Liver (tissue), 9 donors: ENCODE results near the gene NKX6-1. TPM values are rescaled to one million over a fixed set of nuclear protein-coding genes. Genes with fewer than 3 reads are reported as not detected.

Source experiments
- DNase-seq: peaks from one replicate; pipeline ENCODE4 v3.0.0-alpha.2; 2017; ENCODE audit warnings: low spot score
- H3K27ac ChIP-seq, 2 donors: one replicate each; pipeline ENCODE4 v1.7.0; 2013; ENCODE audit warnings: inconsistent platforms in 2 of 2, low read length in 2 of 2, control low read depth in 1 of 2, low read depth in 1 of 2, mild to moderate bottlenecking in 1 of 2
- H3K27me3 ChIP-seq, 4 donors: one replicate each; pipeline versions ENCODE4 v1.6.1 to v1.7.0; 2013; ENCODE audit warnings: low read length in 3 of 4, inconsistent platforms in 1 of 4, mild to moderate bottlenecking in 1 of 4, moderate library complexity in 1 of 4; ENCODE audit not compliant: control insufficient read depth in 4 of 4, insufficient read depth in 4 of 4
- H3K36me3 ChIP-seq, 4 donors: one replicate each; pipeline versions ENCODE4 v1.6.1 to v1.7.0; 2013; ENCODE audit warnings: low read length in 3 of 4, mild to moderate bottlenecking in 3 of 4, low read depth in 1 of 4, moderate library complexity in 1 of 4; ENCODE audit not compliant: control insufficient read depth in 4 of 4, insufficient read depth in 3 of 4
- H3K4me1 ChIP-seq, 4 donors: one replicate each; pipeline versions ENCODE4 v1.6.1 to v1.7.0; 2013; ENCODE audit warnings: low read length in 3 of 4, mild to moderate bottlenecking in 3 of 4, moderate library complexity in 1 of 4; ENCODE audit not compliant: control insufficient read depth in 4 of 4, insufficient read depth in 4 of 4
- H3K4me3 ChIP-seq, 3 donors: one replicate each; pipeline versions ENCODE4 v1.6.1 to v1.7.0; 2013; ENCODE audit warnings: low read length in 3 of 3, control low read depth in 1 of 3, low read depth in 1 of 3, mild to moderate bottlenecking in 1 of 3
- H3K9ac ChIP-seq, 2 donors: one replicate each; pipeline ENCODE4 v1.7.0; 2013; ENCODE audit warnings: low read length in 2 of 2, mild to moderate bottlenecking in 2 of 2, moderate library complexity in 2 of 2, control low read depth in 1 of 2, low read depth in 1 of 2
- H3K9me3 ChIP-seq, 4 donors: one replicate each; pipeline versions ENCODE4 v1.6.1 to v1.7.0; 2013; ENCODE audit warnings: low read length in 3 of 4; ENCODE audit not compliant: control insufficient read depth in 4 of 4
- EGR1 ChIP-seq, 2 donors: IDR thresholded peaks; 2 replicates each; pipeline ENCODE4 v1.6.1; 2016 to 2018; ENCODE audit warnings: antibody characterized with exemption in 2 of 2, low read depth in 2 of 2
- FOXA1 ChIP-seq: IDR thresholded peaks from 2 replicates; pipeline ENCODE4 v1.6.1; 2016; ENCODE audit warnings: antibody characterized with exemption
- FOXA2 ChIP-seq: IDR thresholded peaks from 2 replicates; pipeline ENCODE4 v1.6.1; 2016; ENCODE audit warnings: antibody characterized with exemption
- GABPA ChIP-seq, 2 donors: IDR thresholded peaks in 1 of 2; conservative IDR thresholded peaks in 1 of 2; 2 replicates each; pipeline ENCODE4 v1.6.1; 2016; ENCODE audit warnings: antibody characterized with exemption in 2 of 2, mild to moderate bottlenecking in 1 of 2, moderate library complexity in 1 of 2
- HNF4A ChIP-seq, 2 donors: conservative IDR thresholded peaks; 2 replicates each; pipeline ENCODE4 v1.6.1; 2016; ENCODE audit warnings: antibody characterized with exemption in 2 of 2, mild to moderate bottlenecking in 2 of 2
- HNF4G ChIP-seq: IDR thresholded peaks from 2 replicates; pipeline ENCODE4 v1.6.1; 2016; ENCODE audit warnings: antibody characterized with exemption
- JUND ChIP-seq, 2 donors: IDR thresholded peaks; 2 replicates each; pipeline ENCODE4 v1.6.1; 2016; ENCODE audit warnings: antibody characterized with exemption in 2 of 2
- NR2F2 ChIP-seq: IDR thresholded peaks from 2 replicates; pipeline ENCODE4 v1.6.1; 2016; ENCODE audit warnings: antibody characterized with exemption
- RAD21 ChIP-seq, 2 donors: IDR thresholded peaks; 2 replicates each; pipeline ENCODE4 v1.6.1; 2016; ENCODE audit warnings: antibody characterized with exemption in 2 of 2, mild to moderate bottlenecking in 2 of 2
- RXRA ChIP-seq, 2 donors: IDR thresholded peaks; 2 replicates each; pipeline ENCODE4 v1.6.1; 2017 to 2018; ENCODE audit warnings: antibody characterized with exemption in 2 of 2, mild to moderate bottlenecking in 1 of 2
- SP1 ChIP-seq: IDR thresholded peaks from 2 replicates; pipeline ENCODE4 v1.6.1; 2018; ENCODE audit warnings: antibody characterized with exemption, mild to moderate bottlenecking
- TAF1 ChIP-seq: conservative IDR thresholded peaks from 2 replicates; pipeline ENCODE4 v1.6.1; 2016; ENCODE audit warnings: antibody characterized with exemption, mild to moderate bottlenecking
- YY1 ChIP-seq: IDR thresholded peaks from 2 replicates; pipeline ENCODE4 v1.6.1; 2016; ENCODE audit warnings: antibody characterized with exemption, mild to moderate bottlenecking
- WGBS: extraction: QIAGEN DNeasy Blood & Tissue Kit; methylation state at CpG from one replicate; pipeline ENCODE4 v1.1.7; 2013; 5-methylcytosine and 5-hydroxymethylcytosine counted together
- polyA plus RNA-seq, 2 donors: library from polyadenylated mRNA; stranded (reverse) in 1 of 2; unstranded in 1 of 2; fragments of 200-250 nt in 1 of 2; fragments of >200 nt in 1 of 2; fragmentation: Nextera tagmentation in 1 of 2; extraction: Ambion mirVana in 1 of 2; gene quantifications; one replicate each; pipeline versions ENCODE4 v1.2.1 to v1.2.3, GENCODE V29; 2013 to 2015
- total RNA-seq, 2 donors: library from RNA; depleted of rRNA; stranded (reverse); fragments of >200 nt; gene quantifications; one replicate each; pipeline ENCODE4 v1.2.3, GENCODE V29; 2014
- TF ChIP-seq, protein P1 (sequence below): IDR thresholded peaks from 2 replicates; pipeline ENCODE4 v1.6.1; 2016; ENCODE audit warnings: antibody characterized with exemption
- TF ChIP-seq, protein P2 (sequence below): IDR thresholded peaks from 2 replicates; pipeline ENCODE4 v1.6.1; 2016; ENCODE audit warnings: antibody characterized with exemption
- TF ChIP-seq, protein P3 (sequence below): IDR thresholded peaks from 2 replicates; pipeline ENCODE4 v1.6.1; 2016; ENCODE audit warnings: antibody characterized with exemption
- TF ChIP-seq, protein P4 (sequence below): IDR thresholded peaks from 2 replicates; pipeline ENCODE4 v1.6.1; 2016; ENCODE audit warnings: antibody characterized with exemption, mild to moderate bottlenecking
- TF ChIP-seq, protein P5 (sequence below): fragments of 150-350 bp; IDR thresholded peaks from 2 replicates; pipeline ENCODE4 v1.5.1; 2017; ENCODE audit warnings: improper control_type of control experiment, low read depth, low read length; ENCODE audit not compliant: missing input control
- donor health status: healthy.
- donor health status: healthy.
- donor health status: healthy.
- donor health status: healthy.
- donor health status: healthy.

The NKX6-1 gene
- total and polyA plus RNA-seq, 4 donors = 0.05 TPM; not detected in 3

DNA sequence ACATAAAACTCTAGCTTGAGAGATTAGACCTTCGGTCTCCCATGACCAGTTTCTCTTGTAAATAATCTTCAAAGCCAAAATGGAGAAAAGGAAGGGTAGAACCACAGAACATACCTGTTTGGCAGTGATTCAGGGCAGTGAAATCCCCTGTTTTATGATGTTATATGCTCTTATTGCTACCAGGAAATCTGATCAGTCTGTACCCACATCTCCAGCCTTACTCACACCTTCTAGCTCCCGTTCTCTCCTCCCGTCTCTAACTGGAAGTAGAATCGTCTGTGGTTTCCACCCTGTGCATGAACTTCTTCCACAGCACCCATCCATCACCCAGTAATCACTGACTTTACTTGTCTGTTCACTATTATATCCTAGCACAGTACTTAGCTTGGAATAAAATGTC, 42.9 kb downstream of the NKX6-1 start:
- Histone ChIP-seq H3K4me3 (no peak overlapping the region), H3K36me3 (no peaks in the 10 kb centered on the region), H3K27ac (no peak overlapping the region), H3K9ac (no peak overlapping the region), H3K9me3 (no peaks in the 10 kb centered on the region), H3K4me1 (no peaks in the 10 kb centered on the region), H3K27me3 (peaks cover 0 to 1% (median 0%) of the 10 kb centered on the region in 4 donors)
- WGBS = 72% methylated on average over 4 of the region's 4 CpGs
- DNase-seq = no peak
- TF ChIP-seq FOXA2 (no peak), NR2F2 (no peak), GABPA (IDR thresholded peaks at IDR 0.05 in 1 of 2, conservative IDR thresholded peaks at IDR 0.05 in 1 of 2) (no peak), RXRA (IDR thresholded peaks at IDR 0.05) (no peak), SP1 (no peak), YY1 (no peak), HNF4G (no peak), FOXA1 (no peak), JUND (IDR thresholded peaks at IDR 0.05) (no peak), EGR1 (IDR thresholded peaks at IDR 0.05; ENCODE audit: low read depth in 2 of 2) (no peak), HNF4A (conservative IDR thresholded peaks at IDR 0.05) (no peak), TAF1 (no peak), RAD21 (IDR thresholded peaks at IDR 0.05) (no peak)
- TF ChIP-seq, protein P1, sequence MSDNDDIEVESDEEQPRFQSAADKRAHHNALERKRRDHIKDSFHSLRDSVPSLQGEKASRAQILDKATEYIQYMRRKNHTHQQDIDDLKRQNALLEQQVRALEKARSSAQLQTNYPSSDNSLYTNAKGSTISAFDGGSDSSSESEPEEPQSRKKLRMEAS = no peak
- TF ChIP-seq, protein P2, sequence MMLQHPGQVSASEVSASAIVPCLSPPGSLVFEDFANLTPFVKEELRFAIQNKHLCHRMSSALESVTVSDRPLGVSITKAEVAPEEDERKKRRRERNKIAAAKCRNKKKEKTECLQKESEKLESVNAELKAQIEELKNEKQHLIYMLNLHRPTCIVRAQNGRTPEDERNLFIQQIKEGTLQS = no peak
- TF ChIP-seq, protein P3, sequence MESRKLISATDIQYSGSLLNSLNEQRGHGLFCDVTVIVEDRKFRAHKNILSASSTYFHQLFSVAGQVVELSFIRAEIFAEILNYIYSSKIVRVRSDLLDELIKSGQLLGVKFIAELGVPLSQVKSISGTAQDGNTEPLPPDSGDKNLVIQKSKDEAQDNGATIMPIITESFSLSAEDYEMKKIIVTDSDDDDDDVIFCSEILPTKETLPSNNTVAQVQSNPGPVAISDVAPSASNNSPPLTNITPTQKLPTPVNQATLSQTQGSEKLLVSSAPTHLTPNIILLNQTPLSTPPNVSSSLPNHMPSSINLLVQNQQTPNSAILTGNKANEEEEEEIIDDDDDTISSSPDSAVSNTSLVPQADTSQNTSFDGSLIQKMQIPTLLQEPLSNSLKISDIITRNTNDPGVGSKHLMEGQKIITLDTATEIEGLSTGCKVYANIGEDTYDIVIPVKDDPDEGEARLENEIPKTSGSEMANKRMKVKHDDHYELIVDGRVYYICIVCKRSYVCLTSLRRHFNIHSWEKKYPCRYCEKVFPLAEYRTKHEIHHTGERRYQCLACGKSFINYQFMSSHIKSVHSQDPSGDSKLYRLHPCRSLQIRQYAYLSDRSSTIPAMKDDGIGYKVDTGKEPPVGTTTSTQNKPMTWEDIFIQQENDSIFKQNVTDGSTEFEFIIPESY = no peak
- TF ChIP-seq, protein P4, sequence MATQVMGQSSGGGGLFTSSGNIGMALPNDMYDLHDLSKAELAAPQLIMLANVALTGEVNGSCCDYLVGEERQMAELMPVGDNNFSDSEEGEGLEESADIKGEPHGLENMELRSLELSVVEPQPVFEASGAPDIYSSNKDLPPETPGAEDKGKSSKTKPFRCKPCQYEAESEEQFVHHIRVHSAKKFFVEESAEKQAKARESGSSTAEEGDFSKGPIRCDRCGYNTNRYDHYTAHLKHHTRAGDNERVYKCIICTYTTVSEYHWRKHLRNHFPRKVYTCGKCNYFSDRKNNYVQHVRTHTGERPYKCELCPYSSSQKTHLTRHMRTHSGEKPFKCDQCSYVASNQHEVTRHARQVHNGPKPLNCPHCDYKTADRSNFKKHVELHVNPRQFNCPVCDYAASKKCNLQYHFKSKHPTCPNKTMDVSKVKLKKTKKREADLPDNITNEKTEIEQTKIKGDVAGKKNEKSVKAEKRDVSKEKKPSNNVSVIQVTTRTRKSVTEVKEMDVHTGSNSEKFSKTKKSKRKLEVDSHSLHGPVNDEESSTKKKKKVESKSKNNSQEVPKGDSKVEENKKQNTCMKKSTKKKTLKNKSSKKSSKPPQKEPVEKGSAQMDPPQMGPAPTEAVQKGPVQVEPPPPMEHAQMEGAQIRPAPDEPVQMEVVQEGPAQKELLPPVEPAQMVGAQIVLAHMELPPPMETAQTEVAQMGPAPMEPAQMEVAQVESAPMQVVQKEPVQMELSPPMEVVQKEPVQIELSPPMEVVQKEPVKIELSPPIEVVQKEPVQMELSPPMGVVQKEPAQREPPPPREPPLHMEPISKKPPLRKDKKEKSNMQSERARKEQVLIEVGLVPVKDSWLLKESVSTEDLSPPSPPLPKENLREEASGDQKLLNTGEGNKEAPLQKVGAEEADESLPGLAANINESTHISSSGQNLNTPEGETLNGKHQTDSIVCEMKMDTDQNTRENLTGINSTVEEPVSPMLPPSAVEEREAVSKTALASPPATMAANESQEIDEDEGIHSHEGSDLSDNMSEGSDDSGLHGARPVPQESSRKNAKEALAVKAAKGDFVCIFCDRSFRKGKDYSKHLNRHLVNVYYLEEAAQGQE = no peak
- TF ChIP-seq, protein P5, sequence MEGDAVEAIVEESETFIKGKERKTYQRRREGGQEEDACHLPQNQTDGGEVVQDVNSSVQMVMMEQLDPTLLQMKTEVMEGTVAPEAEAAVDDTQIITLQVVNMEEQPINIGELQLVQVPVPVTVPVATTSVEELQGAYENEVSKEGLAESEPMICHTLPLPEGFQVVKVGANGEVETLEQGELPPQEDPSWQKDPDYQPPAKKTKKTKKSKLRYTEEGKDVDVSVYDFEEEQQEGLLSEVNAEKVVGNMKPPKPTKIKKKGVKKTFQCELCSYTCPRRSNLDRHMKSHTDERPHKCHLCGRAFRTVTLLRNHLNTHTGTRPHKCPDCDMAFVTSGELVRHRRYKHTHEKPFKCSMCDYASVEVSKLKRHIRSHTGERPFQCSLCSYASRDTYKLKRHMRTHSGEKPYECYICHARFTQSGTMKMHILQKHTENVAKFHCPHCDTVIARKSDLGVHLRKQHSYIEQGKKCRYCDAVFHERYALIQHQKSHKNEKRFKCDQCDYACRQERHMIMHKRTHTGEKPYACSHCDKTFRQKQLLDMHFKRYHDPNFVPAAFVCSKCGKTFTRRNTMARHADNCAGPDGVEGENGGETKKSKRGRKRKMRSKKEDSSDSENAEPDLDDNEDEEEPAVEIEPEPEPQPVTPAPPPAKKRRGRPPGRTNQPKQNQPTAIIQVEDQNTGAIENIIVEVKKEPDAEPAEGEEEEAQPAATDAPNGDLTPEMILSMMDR = no peak
